ENCODE measurements around the gene INKA1.

The INKA1 gene

DNA sequence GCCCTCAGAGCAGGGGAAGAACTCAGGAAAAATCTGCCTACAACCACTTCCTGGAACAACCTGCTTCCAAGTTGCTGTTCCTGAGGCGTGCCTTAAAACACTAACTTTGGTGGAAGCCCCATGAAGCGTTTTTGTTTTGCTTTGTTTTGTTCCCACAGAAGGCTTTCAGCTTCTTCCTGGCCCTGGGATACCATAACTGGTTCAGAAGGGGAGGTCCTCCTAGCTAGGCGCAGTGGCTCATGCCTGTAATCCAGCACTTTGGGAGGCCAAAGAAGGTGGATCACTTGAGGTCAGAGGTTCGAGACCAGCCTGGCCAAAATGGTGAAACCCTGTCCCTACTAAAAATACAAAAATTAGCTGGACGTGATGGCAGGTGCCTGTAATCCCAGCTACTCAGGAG, 15.5 kb upstream of the INKA1 start:
- TF ChIP-seq, protein P1, sequence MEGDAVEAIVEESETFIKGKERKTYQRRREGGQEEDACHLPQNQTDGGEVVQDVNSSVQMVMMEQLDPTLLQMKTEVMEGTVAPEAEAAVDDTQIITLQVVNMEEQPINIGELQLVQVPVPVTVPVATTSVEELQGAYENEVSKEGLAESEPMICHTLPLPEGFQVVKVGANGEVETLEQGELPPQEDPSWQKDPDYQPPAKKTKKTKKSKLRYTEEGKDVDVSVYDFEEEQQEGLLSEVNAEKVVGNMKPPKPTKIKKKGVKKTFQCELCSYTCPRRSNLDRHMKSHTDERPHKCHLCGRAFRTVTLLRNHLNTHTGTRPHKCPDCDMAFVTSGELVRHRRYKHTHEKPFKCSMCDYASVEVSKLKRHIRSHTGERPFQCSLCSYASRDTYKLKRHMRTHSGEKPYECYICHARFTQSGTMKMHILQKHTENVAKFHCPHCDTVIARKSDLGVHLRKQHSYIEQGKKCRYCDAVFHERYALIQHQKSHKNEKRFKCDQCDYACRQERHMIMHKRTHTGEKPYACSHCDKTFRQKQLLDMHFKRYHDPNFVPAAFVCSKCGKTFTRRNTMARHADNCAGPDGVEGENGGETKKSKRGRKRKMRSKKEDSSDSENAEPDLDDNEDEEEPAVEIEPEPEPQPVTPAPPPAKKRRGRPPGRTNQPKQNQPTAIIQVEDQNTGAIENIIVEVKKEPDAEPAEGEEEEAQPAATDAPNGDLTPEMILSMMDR (IDR thresholded peaks at IDR 0.05; ENCODE audit: low read length, missing control alignments): no peak
- no peak for DNase-seq (ENCODE audit: low read depth)
- H3K4me3 ChIP-seq (replicated peaks; ENCODE audit: low read depth, low read length): no peak overlapping the region

GRCh38 chr3:49788056-49788455, 15.0 kb upstream of the INKA1 start:
- TF ChIP-seq, protein P1 (IDR thresholded peaks at IDR 0.05; ENCODE audit: low read length, missing control alignments): no peak
- H3K4me3 ChIP-seq (replicated peaks; ENCODE audit: low read depth, low read length): no peak overlapping the region
- no peak for DNase-seq (ENCODE audit: low read depth)

DNA sequence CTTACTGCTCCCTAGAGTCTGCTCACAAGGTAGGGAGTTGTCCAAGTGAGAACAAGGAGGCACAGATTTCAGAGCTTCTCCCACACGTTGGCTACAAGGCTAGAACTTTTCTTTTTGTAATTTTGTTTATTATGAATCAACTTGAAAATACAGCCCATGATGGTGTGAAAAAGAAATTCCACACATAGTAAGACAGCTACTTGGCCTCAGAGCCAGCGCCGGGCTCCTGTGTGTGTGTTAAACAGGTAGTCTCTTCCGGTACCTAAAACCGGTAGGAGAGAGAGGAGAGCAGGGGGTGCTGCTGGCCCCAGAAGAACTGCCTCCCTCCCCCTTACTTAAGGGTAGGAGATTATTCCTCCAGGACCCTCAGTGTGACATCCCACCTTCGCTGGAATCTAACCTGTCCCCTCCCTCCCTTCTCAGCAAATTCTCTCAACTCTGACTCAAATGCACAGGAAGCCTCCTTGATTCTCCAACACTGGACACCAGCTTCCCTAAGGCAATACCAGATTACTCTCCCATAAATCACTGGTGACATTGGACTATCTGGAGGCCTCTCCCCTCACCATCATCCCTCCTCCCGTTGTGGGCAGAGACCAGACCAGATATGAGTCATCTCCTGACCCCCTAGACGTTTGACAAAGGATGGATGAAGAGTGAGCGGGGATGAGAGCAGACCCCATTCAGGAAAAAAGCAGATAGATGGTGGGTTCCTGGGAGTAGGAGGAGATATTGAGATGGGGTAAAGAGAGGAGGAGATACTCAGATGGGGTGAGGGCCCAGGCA, 12.2 kb upstream of the INKA1 start:
- DNase-seq (ENCODE audit: low read depth): no peak
- TF ChIP-seq, protein P1 (IDR thresholded peaks at IDR 0.05; ENCODE audit: low read length, missing control alignments): no peak
- no peak overlapping the region for H3K4me3 ChIP-seq (replicated peaks; ENCODE audit: low read depth, low read length)

DNA sequence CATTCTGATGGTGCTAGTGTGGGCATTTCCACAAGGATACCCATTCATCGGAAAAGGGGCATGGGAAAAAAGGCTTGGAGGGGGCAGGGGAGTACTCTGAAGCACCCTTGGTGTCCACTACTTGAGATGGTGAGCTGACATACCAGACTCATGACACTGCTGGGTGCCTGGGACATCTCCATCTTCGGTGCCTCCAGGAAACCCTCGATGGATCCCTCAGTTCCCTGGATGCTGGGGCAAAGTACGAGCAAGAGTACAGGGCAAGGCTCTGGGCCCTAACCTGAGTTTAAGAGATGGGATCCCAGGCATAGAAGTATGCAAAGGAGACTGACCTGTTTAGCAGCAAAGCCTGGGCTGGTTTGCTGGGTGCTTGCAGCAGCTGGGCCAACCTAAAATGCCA, 11.5 kb upstream of the INKA1 start:
- TF ChIP-seq, protein P1 (IDR thresholded peaks at IDR 0.05; ENCODE audit: low read length, missing control alignments): no peak
- DNase-seq (ENCODE audit: low read depth): no peak
- H3K4me3 ChIP-seq (replicated peaks; ENCODE audit: low read depth, low read length): no peak overlapping the region

DNA sequence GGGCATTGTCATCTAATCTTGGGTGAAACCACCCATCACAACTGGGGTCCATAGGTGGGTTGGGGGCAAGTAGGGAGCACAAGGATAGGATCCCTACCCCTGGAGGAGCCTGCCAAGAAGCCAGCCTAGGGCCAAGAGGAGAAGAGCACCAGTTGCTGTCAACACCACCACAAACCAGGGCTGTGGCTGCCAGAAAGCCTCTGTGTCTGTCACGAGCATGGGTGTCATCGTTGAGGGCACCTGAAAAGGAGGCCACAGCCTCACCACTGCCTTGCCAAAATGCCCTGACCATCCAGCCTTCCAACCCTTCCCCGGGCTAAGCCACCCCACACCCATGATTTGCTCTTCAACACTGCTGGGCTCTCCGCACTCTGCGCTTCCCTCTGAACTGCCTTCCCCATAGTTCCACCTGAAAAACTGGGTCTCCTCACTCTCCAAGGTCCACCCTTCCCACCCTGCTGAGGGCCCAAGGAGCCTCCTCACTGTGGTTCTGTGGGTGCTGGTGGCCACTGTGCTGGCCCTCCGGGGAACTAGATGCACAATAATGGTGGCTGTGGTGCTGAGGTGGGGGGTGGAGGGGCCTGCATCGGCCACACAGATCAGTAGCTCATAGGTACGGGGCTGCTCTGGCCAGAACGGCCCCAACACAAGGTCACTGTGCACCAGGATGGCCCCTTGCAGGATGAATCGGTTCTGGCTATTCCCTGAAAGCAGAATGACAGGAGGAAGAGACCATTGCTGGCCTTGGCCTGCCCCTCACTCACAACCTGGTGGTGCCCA, 10.5 kb upstream of the INKA1 start:
- no peak overlapping the region for H3K4me3 ChIP-seq (replicated peaks; ENCODE audit: low read depth, low read length)
- TF ChIP-seq, protein P1 (IDR thresholded peaks at IDR 0.05; ENCODE audit: low read length, missing control alignments): no peak
- DNase-seq (ENCODE audit: low read depth): no peak

GRCh38 chr3:49793486-49794085, 9.5 kb upstream of the INKA1 start:
- DNase-seq (ENCODE audit: low read depth): no peak
- H3K4me3 ChIP-seq (replicated peaks; ENCODE audit: low read depth, low read length): no peak overlapping the region
- TF ChIP-seq, protein P1 (IDR thresholded peaks at IDR 0.05; ENCODE audit: low read length, missing control alignments): no peak
